GM12873 (cell line): ENCODE data around the gene SCRT2.

ENCODE experiments used
- CTCF ChIP-seq: IDR thresholded peaks from 2 replicates; pipeline ENCODE4 v1.5.1; 2012; ENCODE audit warnings: low read depth, mild to moderate bottlenecking, moderate library complexity, low read length, control low read depth; ENCODE audit not compliant: insufficient read depth; ENCODE audit errors: missing control alignments

Gene SCRT2

GRCh38 chr20:668638-669037 lies 7.0 kb downstream of the SCRT2 start:
- no peak for TF ChIP-seq CTCF

- TF ChIP-seq CTCF: no peak
These were observed 7.6 kb downstream of the SCRT2 start for GRCh38 chr20:668050-668449.

GRCh38 chr20:667351-668034 lies 8.1 kb downstream of the SCRT2 start:
- TF ChIP-seq CTCF: peak; percentile 93

GRCh38 chr20:666877-667276 lies 8.7 kb downstream of the SCRT2 start:
- no peak for TF ChIP-seq CTCF

GRCh38 chr20:665276-665675 lies 10.3 kb downstream of the SCRT2 start:
- TF ChIP-seq CTCF: no peak

- no peak for TF ChIP-seq CTCF
These were observed 11.0 kb downstream of the SCRT2 start for GRCh38 chr20:664576-664975.

- no peak for TF ChIP-seq CTCF
These were observed 11.5 kb downstream of the SCRT2 start for GRCh38 chr20:664151-664550.
